Epithelial cell of esophagus (primary cell): ENCODE results near the gene CNIH2.

Experiments used
- DNase-seq: peaks from one replicate; pipeline ENCODE4 v3.0.0; 2010; ENCODE audit warnings: low read depth
- H3K4me3 ChIP-seq: 2 replicates; pipeline ENCODE4 v1.5.1; 2011; ENCODE audit warnings: mild to moderate bottlenecking, low read length, control low read depth
- CTCF ChIP-seq: IDR thresholded peaks from 2 replicates; pipeline ENCODE4 v1.5.1; 2011; ENCODE audit warnings: low read depth, mild to moderate bottlenecking, low read length, control low read depth, inconsistent platforms; ENCODE audit not compliant: insufficient read depth; ENCODE audit errors: missing control alignments

CNIH2 gene

GRCh38 chr11:66258473-66258893 is 19.5 kb upstream of the CNIH2 start:
- TF ChIP-seq CTCF, result no peak

GRCh38 chr11:66259225-66259624 is 18.8 kb upstream of the CNIH2 start:
- no peak overlapping the region for H3K4me3 ChIP-seq
- no peak for DNase-seq
- no peak for TF ChIP-seq CTCF

More at GRCh38 chr11:66258473-66258893, 19.5 kb upstream of the CNIH2 start:
- DNase-seq, result no peak
- H3K4me3 ChIP-seq, result peak overlapping the region; percentile 87

GRCh38 chr11:66259956-66260355 is 18.0 kb upstream of the CNIH2 start:
- no peak for DNase-seq
- no peak overlapping the region for H3K4me3 ChIP-seq
- no peak for TF ChIP-seq CTCF

- no peak overlapping the region for H3K4me3 ChIP-seq
- TF ChIP-seq CTCF, result no peak
- DNase-seq, result no peak
Measured at GRCh38 chr11:66261578-66261977, 16.4 kb upstream of the CNIH2 start.

- no peak for TF ChIP-seq CTCF
- no peak overlapping the region for H3K4me3 ChIP-seq
- no peak for DNase-seq
Measured at GRCh38 chr11:66262191-66262590, 15.8 kb upstream of the CNIH2 start.

- no peak overlapping the region for H3K4me3 ChIP-seq
- no peak for TF ChIP-seq CTCF
- DNase-seq, result no peak
Measured at GRCh38 chr11:66262696-66263095, 15.3 kb upstream of the CNIH2 start.

GRCh38 chr11:66263231-66263630 is 14.7 kb upstream of the CNIH2 start:
- no peak for TF ChIP-seq CTCF
- H3K4me3 ChIP-seq, result no peak overlapping the region
- DNase-seq, result no peak
